ENCODE results near the gene MED22. TPM values are rescaled to one million over a fixed set of nuclear protein-coding genes. Genes with fewer than 3 reads are reported as not detected.

The MED22 gene
- total and polyA plus RNA-seq, 2 experiments from 2014 or later: 20.9 to 85.7 TPM

GRCh38 chr9:133362359-133363044 is 14.6 kb upstream of the MED22 start:
- ATAC-seq (no peak), DNase-seq (ENCODE audit: low spot score) (no peak)
- Histone ChIP-seq H3K27me3 (ENCODE audit: insufficient read depth) (no peaks in the 10 kb centered on the region), H3K4me3 (no peak overlapping the region), H3K27ac (ENCODE audit: low read depth) (no peak overlapping the region), H4K20me1 (replicated peaks; ENCODE audit: insufficient read depth) (peaks cover 34% of the 10 kb centered on the region), H3K79me2 (replicated peaks; ENCODE audit: insufficient read depth) (peaks cover 23% of the 10 kb centered on the region), H3F3A (replicated peaks; ENCODE audit: low read depth) (peaks cover 21% of the 10 kb centered on the region; the same call in 1 of the 2 replicates), H3K4me1 (ENCODE audit: insufficient read depth) (peaks cover 1% of the 10 kb centered on the region; the same call in 1 of the 2 replicates), H3K4me2 (no peak overlapping the region), H3K9me2 (ENCODE audit: insufficient read depth) (no peaks in the 10 kb centered on the region), H3K36me3 (ENCODE audit: insufficient read depth) (peaks cover 27% of the 10 kb centered on the region), H2AFZ (no peak overlapping the region)
- Mint-ChIP-seq H3K4me1 (peaks cover 4% of the 10 kb centered on the region; the same call in 2 of the 3 replicates), H3K9me3 (no peaks in the 10 kb centered on the region), H3K27ac (no peak overlapping the region), H3K4me3 (no peak overlapping the region), H3K36me3 (ENCODE audit: low read depth) (peaks cover 82% of the 10 kb centered on the region), H3K27me3 (ENCODE audit: insufficient read depth, low read depth, poor library complexity) (peaks cover 12% of the 10 kb centered on the region)
- no peak for TF ChIP-seq ZNF331 (CRISPR knock-in tag; IDR thresholded peaks at IDR 0.05; ENCODE audit: low read depth)
- no peak for TF ChIP-seq JUNB (IDR thresholded peaks at IDR 0.05; ENCODE audit: unreplicated experiment)
- no peak for TF ChIP-seq NANOG (IDR thresholded peaks at IDR 0.05; ENCODE audit: borderline replicate concordance)
- TF ChIP-seq CREB1 (CRISPR knock-in tag; IDR thresholded peaks at IDR 0.05; ENCODE audit: low read depth): no peak
- TF ChIP-seq, protein P1, sequence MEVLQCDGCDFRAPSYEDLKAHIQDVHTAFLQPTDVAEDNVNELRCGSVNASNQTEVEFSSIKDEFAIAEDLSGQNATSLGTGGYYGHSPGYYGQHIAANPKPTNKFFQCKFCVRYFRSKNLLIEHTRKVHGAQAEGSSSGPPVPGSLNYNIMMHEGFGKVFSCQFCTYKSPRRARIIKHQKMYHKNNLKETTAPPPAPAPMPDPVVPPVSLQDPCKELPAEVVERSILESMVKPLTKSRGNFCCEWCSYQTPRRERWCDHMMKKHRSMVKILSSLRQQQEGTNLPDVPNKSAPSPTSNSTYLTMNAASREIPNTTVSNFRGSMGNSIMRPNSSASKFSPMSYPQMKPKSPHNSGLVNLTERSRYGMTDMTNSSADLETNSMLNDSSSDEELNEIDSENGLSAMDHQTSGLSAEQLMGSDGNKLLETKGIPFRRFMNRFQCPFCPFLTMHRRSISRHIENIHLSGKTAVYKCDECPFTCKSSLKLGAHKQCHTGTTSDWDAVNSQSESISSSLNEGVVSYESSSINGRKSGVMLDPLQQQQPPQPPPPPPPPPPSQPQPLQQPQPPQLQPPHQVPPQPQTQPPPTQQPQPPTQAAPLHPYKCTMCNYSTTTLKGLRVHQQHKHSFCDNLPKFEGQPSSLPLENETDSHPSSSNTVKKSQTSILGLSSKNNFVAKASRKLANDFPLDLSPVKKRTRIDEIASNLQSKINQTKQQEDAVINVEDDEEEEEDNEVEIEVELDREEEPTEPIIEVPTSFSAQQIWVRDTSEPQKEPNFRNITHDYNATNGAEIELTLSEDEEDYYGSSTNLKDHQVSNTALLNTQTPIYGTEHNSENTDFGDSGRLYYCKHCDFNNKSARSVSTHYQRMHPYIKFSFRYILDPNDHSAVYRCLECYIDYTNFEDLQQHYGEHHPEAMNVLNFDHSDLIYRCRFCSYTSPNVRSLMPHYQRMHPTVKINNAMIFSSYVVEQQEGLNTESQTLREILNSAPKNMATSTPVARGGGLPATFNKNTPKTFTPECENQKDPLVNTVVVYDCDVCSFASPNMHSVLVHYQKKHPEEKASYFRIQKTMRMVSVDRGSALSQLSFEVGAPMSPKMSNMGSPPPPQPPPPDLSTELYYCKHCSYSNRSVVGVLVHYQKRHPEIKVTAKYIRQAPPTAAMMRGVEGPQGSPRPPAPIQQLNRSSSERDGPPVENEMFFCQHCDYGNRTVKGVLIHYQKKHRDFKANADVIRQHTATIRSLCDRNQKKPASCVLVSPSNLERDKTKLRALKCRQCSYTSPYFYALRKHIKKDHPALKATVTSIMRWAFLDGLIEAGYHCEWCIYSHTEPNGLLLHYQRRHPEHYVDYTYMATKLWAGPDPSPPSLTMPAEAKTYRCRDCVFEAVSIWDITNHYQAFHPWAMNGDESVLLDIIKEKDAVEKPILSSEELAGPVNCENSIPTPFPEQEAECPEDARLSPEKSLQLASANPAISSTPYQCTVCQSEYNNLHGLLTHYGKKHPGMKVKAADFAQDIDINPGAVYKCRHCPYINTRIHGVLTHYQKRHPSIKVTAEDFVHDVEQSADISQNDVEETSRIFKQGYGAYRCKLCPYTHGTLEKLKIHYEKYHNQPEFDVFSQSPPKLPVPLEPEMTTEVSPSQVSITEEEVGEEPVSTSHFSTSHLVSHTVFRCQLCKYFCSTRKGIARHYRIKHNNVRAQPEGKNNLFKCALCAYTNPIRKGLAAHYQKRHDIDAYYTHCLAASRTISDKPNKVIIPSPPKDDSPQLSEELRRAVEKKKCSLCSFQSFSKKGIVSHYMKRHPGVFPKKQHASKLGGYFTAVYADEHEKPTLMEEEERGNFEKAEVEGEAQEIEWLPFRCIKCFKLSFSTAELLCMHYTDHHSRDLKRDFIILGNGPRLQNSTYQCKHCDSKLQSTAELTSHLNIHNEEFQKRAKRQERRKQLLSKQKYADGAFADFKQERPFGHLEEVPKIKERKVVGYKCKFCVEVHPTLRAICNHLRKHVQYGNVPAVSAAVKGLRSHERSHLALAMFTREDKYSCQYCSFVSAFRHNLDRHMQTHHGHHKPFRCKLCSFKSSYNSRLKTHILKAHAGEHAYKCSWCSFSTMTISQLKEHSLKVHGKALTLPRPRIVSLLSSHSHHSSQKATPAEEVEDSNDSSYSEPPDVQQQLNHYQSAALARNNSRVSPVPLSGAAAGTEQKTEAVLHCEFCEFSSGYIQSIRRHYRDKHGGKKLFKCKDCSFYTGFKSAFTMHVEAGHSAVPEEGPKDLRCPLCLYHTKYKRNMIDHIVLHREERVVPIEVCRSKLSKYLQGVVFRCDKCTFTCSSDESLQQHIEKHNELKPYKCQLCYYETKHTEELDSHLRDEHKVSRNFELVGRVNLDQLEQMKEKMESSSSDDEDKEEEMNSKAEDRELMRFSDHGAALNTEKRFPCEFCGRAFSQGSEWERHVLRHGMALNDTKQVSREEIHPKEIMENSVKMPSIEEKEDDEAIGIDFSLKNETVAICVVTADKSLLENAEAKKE (CRISPR knock-in tag; IDR thresholded peaks at IDR 0.05): no peak
- no peak for TF ChIP-seq POLR2AphosphoS5 (IDR thresholded peaks at IDR 0.05; ENCODE audit: low read depth)
- TF ChIP-seq, protein P2, sequence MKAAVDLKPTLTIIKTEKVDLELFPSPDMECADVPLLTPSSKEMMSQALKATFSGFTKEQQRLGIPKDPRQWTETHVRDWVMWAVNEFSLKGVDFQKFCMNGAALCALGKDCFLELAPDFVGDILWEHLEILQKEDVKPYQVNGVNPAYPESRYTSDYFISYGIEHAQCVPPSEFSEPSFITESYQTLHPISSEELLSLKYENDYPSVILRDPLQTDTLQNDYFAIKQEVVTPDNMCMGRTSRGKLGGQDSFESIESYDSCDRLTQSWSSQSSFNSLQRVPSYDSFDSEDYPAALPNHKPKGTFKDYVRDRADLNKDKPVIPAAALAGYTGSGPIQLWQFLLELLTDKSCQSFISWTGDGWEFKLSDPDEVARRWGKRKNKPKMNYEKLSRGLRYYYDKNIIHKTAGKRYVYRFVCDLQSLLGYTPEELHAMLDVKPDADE (IDR thresholded peaks at IDR 0.05): no peak
- no peak for TF ChIP-seq STAT1 (IDR thresholded peaks at IDR 0.05; ENCODE audit: unreplicated experiment)
- no peak for TF ChIP-seq ZNF114 (CRISPR knock-in tag; IDR thresholded peaks at IDR 0.05)
- TF ChIP-seq, protein P3, sequence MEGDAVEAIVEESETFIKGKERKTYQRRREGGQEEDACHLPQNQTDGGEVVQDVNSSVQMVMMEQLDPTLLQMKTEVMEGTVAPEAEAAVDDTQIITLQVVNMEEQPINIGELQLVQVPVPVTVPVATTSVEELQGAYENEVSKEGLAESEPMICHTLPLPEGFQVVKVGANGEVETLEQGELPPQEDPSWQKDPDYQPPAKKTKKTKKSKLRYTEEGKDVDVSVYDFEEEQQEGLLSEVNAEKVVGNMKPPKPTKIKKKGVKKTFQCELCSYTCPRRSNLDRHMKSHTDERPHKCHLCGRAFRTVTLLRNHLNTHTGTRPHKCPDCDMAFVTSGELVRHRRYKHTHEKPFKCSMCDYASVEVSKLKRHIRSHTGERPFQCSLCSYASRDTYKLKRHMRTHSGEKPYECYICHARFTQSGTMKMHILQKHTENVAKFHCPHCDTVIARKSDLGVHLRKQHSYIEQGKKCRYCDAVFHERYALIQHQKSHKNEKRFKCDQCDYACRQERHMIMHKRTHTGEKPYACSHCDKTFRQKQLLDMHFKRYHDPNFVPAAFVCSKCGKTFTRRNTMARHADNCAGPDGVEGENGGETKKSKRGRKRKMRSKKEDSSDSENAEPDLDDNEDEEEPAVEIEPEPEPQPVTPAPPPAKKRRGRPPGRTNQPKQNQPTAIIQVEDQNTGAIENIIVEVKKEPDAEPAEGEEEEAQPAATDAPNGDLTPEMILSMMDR (conservative IDR thresholded peaks at IDR 0.05; ENCODE audit: low read depth in 2 of 2): no peak
- no peak for TF ChIP-seq EZH2 (IDR thresholded peaks at IDR 0.05; ENCODE audit: low read depth, unreplicated experiment)
- no peak for TF ChIP-seq EZH2phosphoT487 (IDR thresholded peaks at IDR 0.05; ENCODE audit: unreplicated experiment)
